Stimulated activated memory B cell treated with anti-CD40 and anti-IgM and Interleukin-4, amounts not matched to agents 10 μg/mL and 1 μg/mL and 100 μg/mL, for 72 hours (primary cell): Measurements from ENCODE around the gene KRT36.
A peak's percentile ranks its signal among the peaks of the same experiment; 100 is the strongest.

Source experiments
- ATAC-seq: fragments of 150-1000 bp; cut with Tn5 transposase; 2 replicates; pipeline ENCODE4 v1.10.0; 2021
- H3K27ac Mint-ChIP-seq: one replicate; pipeline ENCODE4 v1.8.0; 2022; ENCODE audit warnings: mild to moderate bottlenecking, mixed read lengths
- H3K27me3 Mint-ChIP-seq: one replicate; pipeline ENCODE4 v1.8.0; 2022; ENCODE audit warnings: mixed read lengths
- H3K36me3 Mint-ChIP-seq: one replicate; pipeline ENCODE4 v1.8.0; 2022; ENCODE audit warnings: mixed read lengths
- H3K4me1 Mint-ChIP-seq: one replicate; pipeline ENCODE4 v1.8.0; 2022; ENCODE audit warnings: mixed read lengths
- H3K4me3 Mint-ChIP-seq: one replicate; pipeline ENCODE4 v1.8.0; 2022; ENCODE audit warnings: mild to moderate bottlenecking, moderate library complexity, mixed read lengths
- H3K9me3 Mint-ChIP-seq: one replicate; pipeline ENCODE4 v1.8.0; 2022; ENCODE audit warnings: mixed read lengths

The KRT36 gene

GRCh38 chr17:41527063-41528023, 37.6 kb upstream of the KRT36 start:
- H3K9me3 Mint-ChIP-seq = no peaks in the 10 kb centered on the region
- H3K27ac Mint-ChIP-seq = no peak overlapping the region
- no peak for ATAC-seq
- peak overlapping the region; percentile 5 for H3K4me3 Mint-ChIP-seq
- peaks cover 70% of the 10 kb centered on the region for H3K27me3 Mint-ChIP-seq
- no peaks in the 10 kb centered on the region for H3K36me3 Mint-ChIP-seq
- H3K4me1 Mint-ChIP-seq = peaks cover 15% of the 10 kb centered on the region

- ATAC-seq = no peak
- H3K27me3 Mint-ChIP-seq = peaks cover 67% of the 10 kb centered on the region
- no peaks in the 10 kb centered on the region for H3K36me3 Mint-ChIP-seq
- H3K27ac Mint-ChIP-seq = no peak overlapping the region
- H3K9me3 Mint-ChIP-seq = no peaks in the 10 kb centered on the region
- peaks cover 15% of the 10 kb centered on the region for H3K4me1 Mint-ChIP-seq
- H3K4me3 Mint-ChIP-seq = no peak overlapping the region
Measured at GRCh38 chr17:41524261-41524660, 34.6 kb upstream of the KRT36 start.

GRCh38 chr17:41523787-41524186, 34.1 kb upstream of the KRT36 start:
- H3K27ac Mint-ChIP-seq = no peak overlapping the region
- no peaks in the 10 kb centered on the region for H3K9me3 Mint-ChIP-seq
- peaks cover 15% of the 10 kb centered on the region for H3K4me1 Mint-ChIP-seq
- H3K36me3 Mint-ChIP-seq = no peaks in the 10 kb centered on the region
- peaks cover 67% of the 10 kb centered on the region for H3K27me3 Mint-ChIP-seq
- no peak for ATAC-seq
- no peak overlapping the region for H3K4me3 Mint-ChIP-seq

GRCh38 chr17:41523225-41523593, 33.5 kb upstream of the KRT36 start:
- ATAC-seq = no peak
- Mint-ChIP-seq H3K27me3 (peaks cover 67% of the 10 kb centered on the region), H3K9me3 (no peaks in the 10 kb centered on the region), H3K4me3 (no peak overlapping the region), H3K36me3 (no peaks in the 10 kb centered on the region), H3K27ac (no peak overlapping the region), H3K4me1 (peaks cover 9% of the 10 kb centered on the region)

GRCh38 chr17:41522301-41523224, 32.9 kb upstream of the KRT36 start:
- Mint-ChIP-seq H3K9me3 (no peaks in the 10 kb centered on the region), H3K27me3 (peaks cover 66% of the 10 kb centered on the region), H3K36me3 (no peaks in the 10 kb centered on the region), H3K4me1 (peaks cover 5% of the 10 kb centered on the region), H3K27ac (no peak overlapping the region), H3K4me3 (no peak overlapping the region)
- ATAC-seq = no peak

GRCh38 chr17:41521574-41522261, 32.0 kb upstream of the KRT36 start:
- H3K4me1 Mint-ChIP-seq = no peaks in the 10 kb centered on the region

GRCh38 chr17:41520821-41521521, 31.3 kb upstream of the KRT36 start:
- no peak overlapping the region for H3K27ac Mint-ChIP-seq
- no peaks in the 10 kb centered on the region for H3K36me3 Mint-ChIP-seq
- no peaks in the 10 kb centered on the region for H3K4me1 Mint-ChIP-seq
- H3K27me3 Mint-ChIP-seq = peaks cover 71% of the 10 kb centered on the region
- ATAC-seq = no peak
- no peaks in the 10 kb centered on the region for H3K9me3 Mint-ChIP-seq
- H3K4me3 Mint-ChIP-seq = no peak overlapping the region

More at GRCh38 chr17:41521574-41522261, 32.0 kb upstream of the KRT36 start:
- Mint-ChIP-seq H3K4me3 (no peak overlapping the region), H3K27me3 (peaks cover 66% of the 10 kb centered on the region), H3K27ac (no peak overlapping the region), H3K9me3 (no peaks in the 10 kb centered on the region), H3K36me3 (no peaks in the 10 kb centered on the region)
- no peak for ATAC-seq

GRCh38 chr17:41519501-41520224, 30.0 kb upstream of the KRT36 start:
- H3K36me3 Mint-ChIP-seq = no peaks in the 10 kb centered on the region
- ATAC-seq = no peak
- no peak overlapping the region for H3K27ac Mint-ChIP-seq
- no peak overlapping the region for H3K4me3 Mint-ChIP-seq
- no peaks in the 10 kb centered on the region for H3K9me3 Mint-ChIP-seq
- peaks cover 79% of the 10 kb centered on the region for H3K27me3 Mint-ChIP-seq
- no peaks in the 10 kb centered on the region for H3K4me1 Mint-ChIP-seq

- Mint-ChIP-seq H3K27me3 (peaks cover 78% of the 10 kb centered on the region), H3K4me1 (no peaks in the 10 kb centered on the region), H3K9me3 (no peaks in the 10 kb centered on the region), H3K36me3 (no peaks in the 10 kb centered on the region), H3K27ac (no peak within 1 kb of the TSS), H3K4me3 (no peak within 1 kb of the TSS)
- no peak for ATAC-seq
Measured at GRCh38 chr17:41518789-41519449, 29.2 kb upstream of the KRT36 start, which contains the start of gene KRT15. Gene KRT15 (minus strand): TSS chr17:41518890. CDS start chr17:41518827, 63 bp downstream.

GRCh38 chr17:41518031-41518430, 28.3 kb upstream of the KRT36 start:
- H3K27ac Mint-ChIP-seq = no peak overlapping the region
- H3K4me3 Mint-ChIP-seq = no peak overlapping the region
- H3K36me3 Mint-ChIP-seq = no peaks in the 10 kb centered on the region
- no peaks in the 10 kb centered on the region for H3K4me1 Mint-ChIP-seq
- no peaks in the 10 kb centered on the region for H3K9me3 Mint-ChIP-seq
- ATAC-seq = no peak
- H3K27me3 Mint-ChIP-seq = peaks cover 73% of the 10 kb centered on the region

GRCh38 chr17:41516830-41517283, 27.1 kb upstream of the KRT36 start:
- no peaks in the 10 kb centered on the region for H3K4me1 Mint-ChIP-seq
- H3K27me3 Mint-ChIP-seq = peaks cover 69% of the 10 kb centered on the region
- H3K36me3 Mint-ChIP-seq = no peaks in the 10 kb centered on the region
- H3K4me3 Mint-ChIP-seq = no peak overlapping the region
- H3K9me3 Mint-ChIP-seq = no peaks in the 10 kb centered on the region
- H3K27ac Mint-ChIP-seq = no peak overlapping the region
- ATAC-seq = no peak

GRCh38 chr17:41516147-41516829, 26.6 kb upstream of the KRT36 start:
- no peak overlapping the region for H3K4me3 Mint-ChIP-seq
- peaks cover 64% of the 10 kb centered on the region for H3K27me3 Mint-ChIP-seq
- H3K9me3 Mint-ChIP-seq = no peaks in the 10 kb centered on the region
- H3K4me1 Mint-ChIP-seq = no peaks in the 10 kb centered on the region
- H3K27ac Mint-ChIP-seq = no peak overlapping the region
- ATAC-seq = no peak
- H3K36me3 Mint-ChIP-seq = no peaks in the 10 kb centered on the region

GRCh38 chr17:41513168-41513547, 23.4 kb upstream of the KRT36 start:
- Mint-ChIP-seq H3K27ac (no peak overlapping the region), H3K9me3 (no peaks in the 10 kb centered on the region), H3K4me3 (no peak overlapping the region), H3K36me3 (no peaks in the 10 kb centered on the region), H3K27me3 (peaks cover 40% of the 10 kb centered on the region), H3K4me1 (no peaks in the 10 kb centered on the region)
- no peak for ATAC-seq
